A549 treated with CpdA at 1 μM for 4 hours (cell line): ENCODE measurements around the gene TSKS. TPM values are rescaled to one million over a fixed set of nuclear protein-coding genes. Genes with fewer than 3 reads are reported as not detected.

Experiments
- total RNA-seq: library from RNA; stranded (reverse); fragments of 200-300 nt; extraction: Qiagen RNA extraction; gene quantifications from 5 replicates; pipeline ENCODE4 v1.2.3, GENCODE V29; 2022; ENCODE audit warnings: low read depth

The TSKS gene
- total RNA-seq = not detected in 5 replicates

GRCh38 chr19:49763230-49763629 lies at the start of gene TSKS:
TSKS (minus strand) TSS chr19:49763306; CDS start chr19:49763247, 59 bp downstream.

GRCh38 chr19:49766930-49767299 lies 3.8 kb upstream of the TSKS start, which contains the start of gene AP2A1:
AP2A1 (plus strand) TSS chr19:49767001; CDS start chr19:49767134, 133 bp downstream.

GRCh38 chr19:49690656-49691242 lies 72.4 kb downstream of the TSKS start, which contains the start of gene CPT1C:
CPT1C (plus strand) TSS chr19:49691116; CDS start chr19:49692253, 1,137 bp downstream.

Other genes starting within 250 kb of the TSKS start
- gene RCN3, start 235.3 kb downstream of the TSKS start, total RNA-seq = 1.1 to 2.4 TPM (median 2.2 TPM) in 5 replicates
- gene NOSIP, start 182.8 kb downstream of the TSKS start, total RNA-seq = 81.8 to 113 TPM (median 104 TPM) in 5 replicates
- gene PRRG2, start 182.0 kb downstream of the TSKS start, total RNA-seq = 0.64 to 0.93 TPM (median 0.73 TPM) in 5 replicates
- gene PRR12, start 172.1 kb downstream of the TSKS start, total RNA-seq = 26.3 to 33.5 TPM (median 29.6 TPM) in 5 replicates
- 78.0 to 135 TPM (median 125 TPM) in 5 replicates for gene RRAS, start 123.2 kb downstream of the TSKS start, total RNA-seq
- 45.8 to 71.4 TPM (median 69.7 TPM) in 5 replicates for gene SCAF1, start 121.1 kb downstream of the TSKS start, total RNA-seq
- gene IRF3, start 97.4 kb downstream of the TSKS start, total RNA-seq = 90.0 to 124 TPM (median 114 TPM) in 5 replicates
- gene BCL2L12, start 97.4 kb downstream of the TSKS start, total RNA-seq = 53.6 to 76.6 TPM (median 68.8 TPM) in 5 replicates
- gene PRMT1, start 86.0 kb downstream of the TSKS start, total RNA-seq = 399 to 454 TPM (median 422 TPM) in 5 replicates
- gene ADM5, start 73.7 kb downstream of the TSKS start, total RNA-seq = 3.9 to 7.0 TPM (median 6.8 TPM) in 5 replicates
- gene CPT1C, start 72.2 kb downstream of the TSKS start, total RNA-seq = 13.3 to 15.1 TPM (median 13.5 TPM) in 5 replicates
- gene AP2A1, start 3.7 kb upstream of the TSKS start, total RNA-seq = 46.0 to 56.6 TPM (median 51.1 TPM) in 5 replicates
- gene FUZ, start 50.0 kb upstream of the TSKS start, total RNA-seq = 13.7 to 16.0 TPM (median 15.2 TPM) in 5 replicates
- gene MED25, start 55.0 kb upstream of the TSKS start, total RNA-seq = 46.9 to 68.9 TPM (median 60.0 TPM) in 5 replicates
- gene PTOV1, start 87.9 kb upstream of the TSKS start, total RNA-seq = 109 to 159 TPM (median 143 TPM) in 5 replicates
- gene PNKP, start 104.3 kb upstream of the TSKS start, total RNA-seq = 45.9 to 63.6 TPM (median 50.4 TPM) in 5 replicates
- 70.9 to 125 TPM (median 113 TPM) in 5 replicates for gene AKT1S1, start 114.0 kb upstream of the TSKS start, total RNA-seq
- 21.2 to 24.9 TPM (median 24.4 TPM) in 5 replicates for gene TBC1D17, start 114.4 kb upstream of the TSKS start, total RNA-seq
- gene IL4I1, start 133.6 kb upstream of the TSKS start, total RNA-seq = 0.44 to 1.2 TPM (median 0.91 TPM) in 5 replicates
- 48.8 to 56.8 TPM (median 55.5 TPM) in 5 replicates for gene ATF5, start 165.9 kb upstream of the TSKS start, total RNA-seq
- 81.6 to 100 TPM (median 97.6 TPM) in 5 replicates for gene NUP62, start 166.2 kb upstream of the TSKS start, total RNA-seq
- gene SIGLEC11, start 197.9 kb upstream of the TSKS start, total RNA-seq = not detected in 5 replicates